NCI-H2196 treated with DMSO at 0.1 percent for 48 hours (cell line): Measurements from ENCODE around the gene CHCHD6.
A peak's percentile ranks its signal among the peaks of the same experiment; 100 is the strongest.

Source experiments
- DNase-seq: peaks from one replicate; lab custom pipeline; 2025; ENCODE audit not compliant: unreplicated experiment; lab: John Stamatoyannopoulos, UW

Gene CHCHD6

GRCh38 chr3:126970921-126971320, 266.9 kb downstream of the CHCHD6 start:
- no peak for DNase-seq

GRCh38 chr3:126971891-126972351, 267.9 kb downstream of the CHCHD6 start:
- DNase-seq = no peak

GRCh38 chr3:126972866-126973265, 268.8 kb downstream of the CHCHD6 start:
- no peak for DNase-seq

GRCh38 chr3:126973814-126974213, 269.8 kb downstream of the CHCHD6 start:
- DNase-seq = no peak

GRCh38 chr3:126974756-126975155, 270.7 kb downstream of the CHCHD6 start:
- no peak for DNase-seq

GRCh38 chr3:126976906-126977305, 272.9 kb downstream of the CHCHD6 start:
- no peak for DNase-seq

- no peak for DNase-seq
Measured at GRCh38 chr3:126977821-126978220, 273.8 kb downstream of the CHCHD6 start.

- DNase-seq = no peak
Measured at GRCh38 chr3:126978291-126978690, 274.3 kb downstream of the CHCHD6 start.

GRCh38 chr3:126979046-126979628, 275.1 kb downstream of the CHCHD6 start:
- no peak for DNase-seq

- no peak for DNase-seq
Measured at GRCh38 chr3:126980266-126980811, 276.3 kb downstream of the CHCHD6 start.

GRCh38 chr3:126982126-126982470, 278.1 kb downstream of the CHCHD6 start:
- DNase-seq = no peak

- peak; percentile 81 for DNase-seq
Measured at GRCh38 chr3:126982471-126983175, 278.6 kb downstream of the CHCHD6 start, which contains the start of gene PLXNA1. TSS of gene PLXNA1 (plus strand) at chr3:126983115. CDS start at chr3:126988594, 5,479 bp downstream.

- DNase-seq = no peak
Measured at GRCh38 chr3:126983276-126983652, 279.2 kb downstream of the CHCHD6 start.

- no peak for DNase-seq
Measured at GRCh38 chr3:126983653-126984390, 279.8 kb downstream of the CHCHD6 start.

- DNase-seq = no peak
Measured at GRCh38 chr3:126984391-126985131, 280.5 kb downstream of the CHCHD6 start.

- DNase-seq = no peak
Measured at GRCh38 chr3:126985132-126985985, 281.3 kb downstream of the CHCHD6 start.

- DNase-seq = no peak
Measured at GRCh38 chr3:126986001-126986400, 282.0 kb downstream of the CHCHD6 start.

GRCh38 chr3:126987129-126987528, 283.1 kb downstream of the CHCHD6 start:
- DNase-seq = no peak

- no peak for DNase-seq
Measured at GRCh38 chr3:126987596-126987995, 283.6 kb downstream of the CHCHD6 start.

GRCh38 chr3:126988451-126989021, 284.5 kb downstream of the CHCHD6 start:
- DNase-seq = no peak
